Pancreas (tissue), 10 donors: ENCODE results near the gene CFAP299. TPM values are rescaled to one million over a fixed set of nuclear protein-coding genes. Genes with fewer than 3 reads are reported as not detected.

ENCODE experiments used
- ATAC-seq, 4 donors: fragments of 200-7000 bp; cut with Tn5 transposase; one replicate each; pipeline versions ENCODE4 v1.8.0 to v1.9.1; 2020; ENCODE audit warnings: mild to moderate bottlenecking in 4 of 4, moderate library complexity in 4 of 4
- DNase-seq, 6 donors: peaks; one replicate each; pipeline ENCODE4 v3.0.0-alpha.2; 2020
- FAIRE-seq: peaks from 2 replicates; lab custom pipeline; 2012; peaks lifted over from hg19 to GRCh38; lab: Jason Lieb, UNC
- H3K27ac ChIP-seq, 4 donors: fragments of 200-600 bp; sonication (generic); 1 replicate in 3 of 4; 2 replicates in 1 of 4; pipeline versions ENCODE4 v1.5.0 to v1.8.0; 2020
- H3K27me3 ChIP-seq, 4 donors: fragments of 200-600 bp; one replicate each; pipeline ENCODE4 v1.8.0; 2021
- H3K36me3 ChIP-seq, 3 donors: fragments of 200-600 bp; sonication (generic) in 1 of 3; one replicate each; pipeline versions ENCODE4 v1.5.0 to v1.8.0; 2020 to 2021
- H3K4me1 ChIP-seq, 3 donors: fragments of 200-600 bp; one replicate each; pipeline ENCODE4 v1.8.0; 2021
- H3K4me3 ChIP-seq, 4 donors: fragments of 200-600 bp; sonication (generic) in 2 of 4; one replicate each; pipeline versions ENCODE4 v1.5.0 to v1.8.0; 2020 to 2021
- H3K9me3 ChIP-seq, 4 donors: fragments of 200-600 bp; one replicate each; pipeline ENCODE4 v1.8.0; 2021
- WGBS, 2 donors: extraction: QIAGEN DNeasy Blood & Tissue Kit; methylation state at CpG; one replicate each; pipeline ENCODE4 v1.1.7; 2013; 5-methylcytosine and 5-hydroxymethylcytosine counted together
- intact Hi-C, 3 donors: fragments of 100-400 bp; cut with DNase I; formaldehyde crosslinking; loops; one replicate each; pipeline versions ENCODE4 v1.11.1 to v1.14.2; 2022
- polyA plus RNA-seq, 2 donors: library from polyadenylated mRNA; stranded (reverse); fragments of 200-250 nt; gene quantifications; one replicate each; pipeline ENCODE4 v1.2.3, GENCODE V29; 2013
- total RNA-seq, 6 donors: library from RNA; stranded (reverse); fragmentation: NEBNext Ultra II Directional in 4 of 6; extraction: Animal tissue kit (Norgen Biotek cat#: 25700) in 4 of 6; gene quantifications; one replicate each; pipeline versions ENCODE4 v1.2.1 to v1.2.4, GENCODE V29; 2021 to 2023
- TF ChIP-seq, protein P1 (sequence below), 4 donors: fragments of 200-600 bp; sonication (generic) in 3 of 4; IDR thresholded peaks; one replicate each; pipeline versions ENCODE4 v1.5.0 to v1.8.0; 2021; ENCODE audit warnings: antibody characterized with exemption in 4 of 4
- donor health status: healthy with polysubstance abuse.
- donor health status: DM: no; HTN: no; CAD: no; lungs with moderate emphysema.
- donor health status: DM: no; HTN: no; CAD: no.
- donor health status: control.
- donor health status: control.
- donor health status: Bipolar disorder and iron deficiency.
- donor health status: DM: yes; HTN: yes; CAD: no.
- donor health status: DM: no; HTN: no; CAD: no.
- donor health status: DM: no; HTN: no; CAD: no.
- donor health status: DM: yes; HTN: yes; CAD: no.

The CFAP299 gene
- total and polyA plus RNA-seq, 8 donors, result 0.14 TPM; not detected in 7

DNA sequence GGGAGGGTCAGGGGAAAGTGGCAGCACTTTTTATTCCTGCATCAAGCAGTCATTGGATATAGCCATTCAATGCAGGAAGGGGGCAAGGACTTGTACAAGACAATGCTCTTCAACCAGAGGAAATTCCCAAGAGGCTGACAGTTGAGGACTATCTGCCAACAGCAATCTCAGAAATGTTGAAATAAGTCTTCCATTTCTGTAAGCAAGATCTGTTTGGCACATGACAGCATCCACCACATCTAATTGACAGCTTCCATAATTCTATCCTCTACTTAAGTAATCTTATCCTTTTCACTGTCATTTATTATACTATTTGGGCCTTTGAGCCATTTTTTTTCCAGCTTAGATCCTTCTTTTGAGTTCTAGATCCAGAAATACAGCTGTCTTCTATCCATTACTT is 110.7 kb downstream of the CFAP299 start:
- ATAC-seq (no peak), FAIRE-seq (no peak), DNase-seq (no peak)
- intact Hi-C loops, result no loop called here
- TF ChIP-seq, protein P1, sequence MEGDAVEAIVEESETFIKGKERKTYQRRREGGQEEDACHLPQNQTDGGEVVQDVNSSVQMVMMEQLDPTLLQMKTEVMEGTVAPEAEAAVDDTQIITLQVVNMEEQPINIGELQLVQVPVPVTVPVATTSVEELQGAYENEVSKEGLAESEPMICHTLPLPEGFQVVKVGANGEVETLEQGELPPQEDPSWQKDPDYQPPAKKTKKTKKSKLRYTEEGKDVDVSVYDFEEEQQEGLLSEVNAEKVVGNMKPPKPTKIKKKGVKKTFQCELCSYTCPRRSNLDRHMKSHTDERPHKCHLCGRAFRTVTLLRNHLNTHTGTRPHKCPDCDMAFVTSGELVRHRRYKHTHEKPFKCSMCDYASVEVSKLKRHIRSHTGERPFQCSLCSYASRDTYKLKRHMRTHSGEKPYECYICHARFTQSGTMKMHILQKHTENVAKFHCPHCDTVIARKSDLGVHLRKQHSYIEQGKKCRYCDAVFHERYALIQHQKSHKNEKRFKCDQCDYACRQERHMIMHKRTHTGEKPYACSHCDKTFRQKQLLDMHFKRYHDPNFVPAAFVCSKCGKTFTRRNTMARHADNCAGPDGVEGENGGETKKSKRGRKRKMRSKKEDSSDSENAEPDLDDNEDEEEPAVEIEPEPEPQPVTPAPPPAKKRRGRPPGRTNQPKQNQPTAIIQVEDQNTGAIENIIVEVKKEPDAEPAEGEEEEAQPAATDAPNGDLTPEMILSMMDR (IDR thresholded peaks at IDR 0.05), result no peak
- Histone ChIP-seq H3K27me3 (no peaks in the 10 kb centered on the region), H3K4me3 (no peak overlapping the region), H3K27ac (no peak overlapping the region), H3K4me1 (no peaks in the 10 kb centered on the region), H3K36me3 (no peaks in the 10 kb centered on the region), H3K9me3 (no peaks in the 10 kb centered on the region)

DNA sequence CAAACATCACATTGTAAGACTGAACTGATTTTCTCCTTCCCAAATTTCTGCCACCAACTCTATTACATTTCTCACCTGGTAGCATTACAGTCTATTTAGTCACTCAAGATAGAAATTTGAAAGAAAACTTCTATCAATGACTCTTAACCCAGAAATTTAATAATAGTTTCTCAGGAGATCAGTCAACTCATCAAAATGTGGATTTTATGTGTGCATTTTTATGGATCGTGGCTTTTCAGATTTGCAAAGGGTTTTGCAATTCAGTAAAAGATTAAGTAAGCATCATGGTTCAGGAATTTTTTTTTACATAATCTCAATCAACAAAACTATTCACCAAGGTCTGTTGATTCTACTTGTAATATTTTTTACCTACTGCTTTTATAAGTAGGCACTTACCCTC is 111.1 kb downstream of the CFAP299 start:
- DNase-seq, result no peak
- TF ChIP-seq, protein P1 (IDR thresholded peaks at IDR 0.05), result no peak
- no peak overlapping the region for H3K27ac ChIP-seq
- no peaks in the 10 kb centered on the region for H3K27me3 ChIP-seq
- no peak for ATAC-seq
- 70 to 73% methylated on average over 1 of the region's 1 CpG for WGBS, 2 donors
- intact Hi-C loops, result no loop called here
- no peak for FAIRE-seq
- H3K4me3 ChIP-seq, result no peak overlapping the region
- H3K4me1 ChIP-seq, result no peaks in the 10 kb centered on the region
- no peaks in the 10 kb centered on the region for H3K36me3 ChIP-seq
- no peaks in the 10 kb centered on the region for H3K9me3 ChIP-seq

DNA sequence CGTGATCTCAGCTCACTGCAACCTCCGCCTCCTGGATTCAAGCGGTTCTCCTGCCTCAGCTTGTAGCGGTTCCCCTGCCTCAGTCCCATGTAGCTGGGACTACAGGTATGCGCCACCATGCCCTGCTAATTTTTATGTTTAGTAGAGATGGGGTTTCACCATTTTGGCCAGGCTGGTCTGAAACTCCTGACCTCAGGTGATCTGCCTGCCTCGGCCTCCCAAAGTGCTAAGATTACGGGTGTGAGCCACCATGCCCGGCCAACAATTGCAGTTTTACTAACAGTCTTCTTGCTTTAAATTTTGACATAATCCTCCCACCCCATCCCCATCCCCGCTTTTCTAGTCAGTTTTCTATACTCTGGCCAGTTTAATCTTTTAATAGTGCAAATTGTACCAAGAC is 112.0 kb downstream of the CFAP299 start:
- Histone ChIP-seq H3K27ac (no peak overlapping the region), H3K36me3 (no peaks in the 10 kb centered on the region), H3K9me3 (no peaks in the 10 kb centered on the region), H3K4me1 (no peaks in the 10 kb centered on the region), H3K27me3 (no peaks in the 10 kb centered on the region), H3K4me3 (no peak overlapping the region)
- TF ChIP-seq, protein P1 (IDR thresholded peaks at IDR 0.05), result no peak
- no peak for DNase-seq
- no peak for ATAC-seq
- intact Hi-C loops, result no loop called here
- no peak for FAIRE-seq
- 85 to 91% methylated on average over 9 of the region's 9 CpGs for WGBS, 2 donors

DNA sequence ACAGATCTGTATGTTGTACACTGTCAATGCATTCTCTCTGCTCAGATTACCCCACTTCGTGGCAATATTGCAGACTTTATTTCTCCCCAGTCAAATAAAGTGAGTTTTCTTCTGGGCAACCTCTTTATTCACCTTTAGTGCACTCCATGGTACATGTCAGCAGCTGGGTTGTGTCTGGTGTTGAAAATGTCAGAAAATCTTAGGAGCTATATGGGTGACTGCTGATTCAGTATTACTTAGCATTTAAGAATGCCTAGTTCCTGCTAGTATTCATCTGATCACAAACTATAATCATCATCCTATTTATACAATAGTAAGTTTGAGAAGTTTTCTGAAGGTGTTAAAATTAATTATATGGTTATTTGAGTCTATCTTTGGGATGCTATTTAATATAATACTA is 112.5 kb downstream of the CFAP299 start:
- TF ChIP-seq, protein P1 (IDR thresholded peaks at IDR 0.05), result no peak
- Histone ChIP-seq H3K27ac (no peak overlapping the region), H3K9me3 (no peaks in the 10 kb centered on the region), H3K27me3 (no peaks in the 10 kb centered on the region), H3K4me3 (no peak overlapping the region), H3K4me1 (no peaks in the 10 kb centered on the region), H3K36me3 (no peaks in the 10 kb centered on the region)
- ATAC-seq (no peak), DNase-seq (no peak), FAIRE-seq (no peak)
- intact Hi-C loops, result no loop called here
- WGBS, 2 donors, result 56 to 66% methylated on average over 1 of the region's 1 CpG

DNA sequence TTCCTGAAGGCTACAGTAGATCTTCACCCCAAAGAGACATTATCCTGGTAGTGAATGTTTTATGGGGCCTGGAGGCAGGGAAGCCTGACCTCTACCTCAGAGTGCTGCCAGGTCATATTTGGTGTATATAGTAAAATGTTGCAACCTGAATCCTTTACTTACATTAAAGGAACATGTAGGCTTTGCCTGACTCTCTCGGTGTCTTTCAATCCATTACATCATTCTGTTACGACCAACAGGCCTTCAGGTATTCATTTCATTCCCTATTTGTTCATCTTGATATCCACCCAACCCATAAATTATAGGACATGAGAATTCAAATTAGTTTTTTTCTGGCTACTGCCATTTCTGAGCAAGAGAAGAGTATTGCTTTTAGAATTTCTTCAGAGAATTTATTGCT is 116.5 kb downstream of the CFAP299 start:
- Histone ChIP-seq H3K27me3 (no peaks in the 10 kb centered on the region), H3K36me3 (no peaks in the 10 kb centered on the region), H3K9me3 (no peaks in the 10 kb centered on the region), H3K27ac (no peak overlapping the region), H3K4me3 (no peak overlapping the region), H3K4me1 (no peaks in the 10 kb centered on the region)
- no peak for FAIRE-seq
- TF ChIP-seq, protein P1 (IDR thresholded peaks at IDR 0.05), result no peak
- DNase-seq, result no peak
- intact Hi-C loops, result no loop called here
- 66 to 85% methylated on average over 2 of the region's 2 CpGs for WGBS, 2 donors
- no peak for ATAC-seq
